ENCODE data around the gene KCNK5. TPM values are rescaled to one million over a fixed set of nuclear protein-coding genes. Genes with fewer than 3 reads are reported as not detected.
A peak's percentile ranks its signal among the peaks of the same experiment; 100 is the strongest.

KCNK5 gene
- total and polyA plus RNA-seq, 9 of the 15 experiments (the other 6 are each of a cell fraction or from before 2014, with no cell fraction given) = 1.5 to 45.8 (median 25.8) TPM

- TF ChIP-seq, protein P1, sequence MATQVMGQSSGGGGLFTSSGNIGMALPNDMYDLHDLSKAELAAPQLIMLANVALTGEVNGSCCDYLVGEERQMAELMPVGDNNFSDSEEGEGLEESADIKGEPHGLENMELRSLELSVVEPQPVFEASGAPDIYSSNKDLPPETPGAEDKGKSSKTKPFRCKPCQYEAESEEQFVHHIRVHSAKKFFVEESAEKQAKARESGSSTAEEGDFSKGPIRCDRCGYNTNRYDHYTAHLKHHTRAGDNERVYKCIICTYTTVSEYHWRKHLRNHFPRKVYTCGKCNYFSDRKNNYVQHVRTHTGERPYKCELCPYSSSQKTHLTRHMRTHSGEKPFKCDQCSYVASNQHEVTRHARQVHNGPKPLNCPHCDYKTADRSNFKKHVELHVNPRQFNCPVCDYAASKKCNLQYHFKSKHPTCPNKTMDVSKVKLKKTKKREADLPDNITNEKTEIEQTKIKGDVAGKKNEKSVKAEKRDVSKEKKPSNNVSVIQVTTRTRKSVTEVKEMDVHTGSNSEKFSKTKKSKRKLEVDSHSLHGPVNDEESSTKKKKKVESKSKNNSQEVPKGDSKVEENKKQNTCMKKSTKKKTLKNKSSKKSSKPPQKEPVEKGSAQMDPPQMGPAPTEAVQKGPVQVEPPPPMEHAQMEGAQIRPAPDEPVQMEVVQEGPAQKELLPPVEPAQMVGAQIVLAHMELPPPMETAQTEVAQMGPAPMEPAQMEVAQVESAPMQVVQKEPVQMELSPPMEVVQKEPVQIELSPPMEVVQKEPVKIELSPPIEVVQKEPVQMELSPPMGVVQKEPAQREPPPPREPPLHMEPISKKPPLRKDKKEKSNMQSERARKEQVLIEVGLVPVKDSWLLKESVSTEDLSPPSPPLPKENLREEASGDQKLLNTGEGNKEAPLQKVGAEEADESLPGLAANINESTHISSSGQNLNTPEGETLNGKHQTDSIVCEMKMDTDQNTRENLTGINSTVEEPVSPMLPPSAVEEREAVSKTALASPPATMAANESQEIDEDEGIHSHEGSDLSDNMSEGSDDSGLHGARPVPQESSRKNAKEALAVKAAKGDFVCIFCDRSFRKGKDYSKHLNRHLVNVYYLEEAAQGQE (IDR thresholded peaks at IDR 0.05; ENCODE audit: borderline replicate concordance) = peak; percentile 74
- TF ChIP-seq, protein P1 (CRISPR knock-in tag; IDR thresholded peaks at IDR 0.05; ENCODE audit: low read depth) = peak; percentile 85
- TF ChIP-seq ZBTB17 (CRISPR knock-in tag; IDR thresholded peaks at IDR 0.05) = peak; percentile 75
- TF ChIP-seq USF2 (CRISPR knock-in tag; IDR thresholded peaks at IDR 0.05) = peak; percentile 69
- TF ChIP-seq KDM4B (IDR thresholded peaks at IDR 0.05; ENCODE audit: borderline replicate concordance in 2 of 2, low read depth in 1 of 2) = 0 out of 4 replicates have a peak, but pooled peaks of 1 of the 2 experiments have one; percentile 62
- TF ChIP-seq MAZ (CRISPR knock-in tag; conservative IDR thresholded peaks at IDR 0.05 in 1 of 2, IDR thresholded peaks at IDR 0.05 in 1 of 2) = peak; percentile 92 to 98
- peak; percentile 86 for TF ChIP-seq POLR2B (IDR thresholded peaks at IDR 0.05; ENCODE audit: low read depth, partially characterized antibody)
- no peak for TF ChIP-seq ZC3H8 (IDR thresholded peaks at IDR 0.05)
- TF ChIP-seq, protein P2, sequence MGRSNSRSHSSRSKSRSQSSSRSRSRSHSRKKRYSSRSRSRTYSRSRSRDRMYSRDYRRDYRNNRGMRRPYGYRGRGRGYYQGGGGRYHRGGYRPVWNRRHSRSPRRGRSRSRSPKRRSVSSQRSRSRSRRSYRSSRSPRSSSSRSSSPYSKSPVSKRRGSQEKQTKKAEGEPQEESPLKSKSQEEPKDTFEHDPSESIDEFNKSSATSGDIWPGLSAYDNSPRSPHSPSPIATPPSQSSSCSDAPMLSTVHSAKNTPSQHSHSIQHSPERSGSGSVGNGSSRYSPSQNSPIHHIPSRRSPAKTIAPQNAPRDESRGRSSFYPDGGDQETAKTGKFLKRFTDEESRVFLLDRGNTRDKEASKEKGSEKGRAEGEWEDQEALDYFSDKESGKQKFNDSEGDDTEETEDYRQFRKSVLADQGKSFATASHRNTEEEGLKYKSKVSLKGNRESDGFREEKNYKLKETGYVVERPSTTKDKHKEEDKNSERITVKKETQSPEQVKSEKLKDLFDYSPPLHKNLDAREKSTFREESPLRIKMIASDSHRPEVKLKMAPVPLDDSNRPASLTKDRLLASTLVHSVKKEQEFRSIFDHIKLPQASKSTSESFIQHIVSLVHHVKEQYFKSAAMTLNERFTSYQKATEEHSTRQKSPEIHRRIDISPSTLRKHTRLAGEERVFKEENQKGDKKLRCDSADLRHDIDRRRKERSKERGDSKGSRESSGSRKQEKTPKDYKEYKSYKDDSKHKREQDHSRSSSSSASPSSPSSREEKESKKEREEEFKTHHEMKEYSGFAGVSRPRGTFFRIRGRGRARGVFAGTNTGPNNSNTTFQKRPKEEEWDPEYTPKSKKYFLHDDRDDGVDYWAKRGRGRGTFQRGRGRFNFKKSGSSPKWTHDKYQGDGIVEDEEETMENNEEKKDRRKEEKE (IDR thresholded peaks at IDR 0.05; ENCODE audit: borderline replicate concordance in 1 of 2, control insufficient read depth in 1 of 2, low read depth in 2 of 2, low read length in 1 of 2) = peak in 1 of 2 experiments; percentile 59; a peak in 1 of 4 replicates
- no peak for TF ChIP-seq ASH1L (IDR thresholded peaks at IDR 0.05; ENCODE audit: borderline replicate concordance, low read depth, partially characterized antibody)
- TF ChIP-seq RBM39 (optimal IDR thresholded peaks at IDR 0.05; ENCODE audit: low read depth, low read length) = no peak
- TF ChIP-seq CHD2 (IDR thresholded peaks at IDR 0.05; ENCODE audit: low read depth, low read length) = no peak; the same call in 1 of the 2 replicates
- TF ChIP-seq ADNP (tag; IDR thresholded peaks at IDR 0.05) = peak; percentile 98
- TF ChIP-seq MAX (CRISPR knock-in tag; IDR thresholded peaks at IDR 0.05) = peak; percentile 98
Measured at GRCh38 chr6:39228992-39229767, at the start of gene KCNK5 (continued).
